ENCODE results near the gene CNOT11.
"Not testable (repeated sequence)": the region's sequence is repeated elsewhere in the genome, so short reads cannot be mapped to it uniquely, and the experiment has no call there.

Gene CNOT11

DNA sequence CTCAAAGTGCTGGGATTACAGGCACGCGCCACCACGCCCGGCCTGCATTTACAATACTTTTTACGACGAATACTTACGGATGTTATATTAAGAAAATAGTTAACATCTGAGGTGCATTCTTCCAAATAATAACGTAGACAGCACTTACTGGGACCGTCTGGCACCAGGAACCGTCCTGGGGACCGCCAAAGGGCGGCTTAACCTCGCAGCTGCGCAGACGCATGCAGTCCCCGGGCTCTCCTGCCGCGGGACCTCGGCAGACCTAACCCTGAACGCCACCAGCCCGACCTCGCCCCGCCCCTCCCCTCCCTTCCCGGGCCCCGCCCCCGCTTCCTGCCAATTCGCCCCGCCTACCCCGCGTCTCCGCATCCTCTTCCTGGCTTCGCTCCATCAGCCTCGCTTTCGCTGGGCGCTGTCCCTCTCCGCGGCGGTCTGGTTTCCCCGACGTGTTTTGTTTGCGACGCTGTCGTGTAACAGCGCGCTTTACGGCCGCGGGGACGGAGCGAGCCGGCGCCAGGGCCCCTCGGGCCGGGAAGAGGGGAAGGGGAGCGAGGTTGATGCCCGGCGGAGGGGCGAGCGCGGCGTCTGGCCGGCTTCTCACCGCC, at the start of gene CNOT11:
TSS of gene CNOT11 (plus strand) at position 479 of the 605 bp plus-strand sequence. CDS start at position 558, 79 bp downstream.
- DNase-seq, result peak; percentile 95

DNA sequence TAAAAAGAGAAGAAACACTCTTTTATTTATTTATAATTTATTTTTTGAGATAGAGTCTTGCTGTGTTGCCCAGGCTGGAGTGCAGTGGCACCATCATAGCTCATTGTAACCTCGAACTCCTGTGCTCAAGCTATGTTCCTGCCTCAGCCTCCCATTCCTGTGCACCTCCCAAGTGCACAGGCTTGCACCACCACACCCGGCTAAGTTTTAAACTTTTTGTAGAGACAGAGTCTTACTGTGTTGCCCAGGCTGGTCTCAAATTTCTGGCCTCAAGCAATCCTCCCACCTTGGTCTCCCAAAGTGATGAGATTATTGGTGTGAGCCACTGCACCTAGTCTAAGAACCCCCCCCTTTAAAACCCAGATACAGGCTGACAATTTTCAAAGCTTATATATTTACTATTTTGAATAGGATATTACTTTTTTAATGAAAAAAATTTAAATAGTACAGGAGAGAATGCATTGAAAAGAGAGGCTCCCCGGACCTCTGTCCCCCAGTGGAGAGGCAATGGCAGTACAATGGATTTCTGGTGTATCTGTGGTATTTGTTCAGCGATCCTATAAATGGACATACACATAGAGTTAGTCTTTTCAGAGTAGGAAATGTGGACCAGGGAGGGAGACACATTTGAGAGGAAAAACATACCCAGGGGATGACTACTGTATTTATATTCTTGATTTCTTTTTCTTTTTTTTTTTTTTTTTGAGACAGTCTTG, 48.1 kb upstream of the CNOT11 start:
- no peak for DNase-seq

DNA sequence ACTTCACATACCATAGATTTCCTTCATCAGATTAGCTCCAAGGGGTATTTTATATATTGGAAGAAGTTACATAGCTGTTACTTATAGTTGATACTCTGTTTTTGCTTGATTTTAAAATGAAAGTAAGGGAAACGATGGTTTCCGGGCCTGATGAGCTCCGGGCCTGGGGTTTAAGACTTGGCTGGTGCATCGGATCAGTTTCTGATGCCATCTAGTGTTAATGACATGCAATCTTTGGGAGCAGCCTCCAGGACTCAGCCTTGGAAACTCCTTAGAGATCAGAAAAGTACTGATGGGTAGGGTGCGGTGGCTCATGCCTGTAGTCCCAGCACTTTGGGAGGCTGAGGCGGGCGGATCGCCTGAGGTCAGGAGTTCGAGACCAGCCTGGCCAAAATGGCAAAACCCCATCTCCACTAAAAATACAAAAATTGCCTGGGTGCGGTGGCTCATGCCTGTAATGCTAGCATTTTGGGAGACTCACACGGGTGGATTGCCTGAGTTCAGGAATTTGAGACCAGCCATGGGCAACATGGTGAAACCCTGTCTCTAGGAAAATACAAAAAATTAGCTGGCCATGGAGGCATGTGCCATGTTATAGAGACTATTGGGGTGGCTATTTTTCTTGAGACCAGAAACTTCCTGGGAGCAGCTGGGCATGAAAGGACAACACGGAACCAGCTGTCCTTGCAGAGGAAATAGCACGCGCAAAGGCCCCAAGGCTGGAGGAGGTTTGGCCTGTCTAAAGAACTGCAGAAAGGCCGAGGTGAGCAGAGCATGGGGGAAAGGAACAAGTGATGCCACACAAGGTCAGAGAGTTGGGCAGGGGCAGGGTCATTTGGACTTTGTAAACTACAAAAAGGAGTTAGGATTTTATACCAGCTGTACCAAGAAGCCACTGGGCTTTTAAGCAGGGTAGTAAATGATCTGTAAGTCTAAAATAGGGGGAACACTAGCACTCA, 46.9 kb upstream of the CNOT11 start:
- peak; percentile 30 for DNase-seq

- no peak for DNase-seq
Observed at GRCh38 chr2:101208830-101209229, 43.9 kb upstream of the CNOT11 start.

- no peak for DNase-seq
Observed at GRCh38 chr2:101219246-101219645, 33.4 kb upstream of the CNOT11 start.

DNA sequence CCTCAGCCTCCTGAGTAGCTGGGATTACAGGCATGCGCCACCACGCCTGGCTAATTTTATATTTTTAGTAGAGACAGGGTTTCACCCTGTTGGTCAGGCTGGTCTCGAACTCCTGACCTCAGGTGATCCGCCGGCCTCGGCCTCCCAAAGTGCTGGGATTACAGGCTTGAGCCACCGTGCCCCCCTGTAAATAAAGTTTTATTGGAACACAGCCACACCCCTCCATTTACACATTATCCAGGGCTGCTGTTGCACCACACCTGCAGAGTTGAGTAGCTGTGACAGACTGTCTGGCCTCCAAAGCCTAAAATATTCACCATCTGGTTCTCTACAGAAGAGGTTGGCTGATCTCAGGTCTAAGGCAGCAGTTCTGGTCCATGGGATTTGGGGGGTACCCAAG, 32.6 kb upstream of the CNOT11 start:
- not testable (repeated sequence) for DNase-seq

DNA sequence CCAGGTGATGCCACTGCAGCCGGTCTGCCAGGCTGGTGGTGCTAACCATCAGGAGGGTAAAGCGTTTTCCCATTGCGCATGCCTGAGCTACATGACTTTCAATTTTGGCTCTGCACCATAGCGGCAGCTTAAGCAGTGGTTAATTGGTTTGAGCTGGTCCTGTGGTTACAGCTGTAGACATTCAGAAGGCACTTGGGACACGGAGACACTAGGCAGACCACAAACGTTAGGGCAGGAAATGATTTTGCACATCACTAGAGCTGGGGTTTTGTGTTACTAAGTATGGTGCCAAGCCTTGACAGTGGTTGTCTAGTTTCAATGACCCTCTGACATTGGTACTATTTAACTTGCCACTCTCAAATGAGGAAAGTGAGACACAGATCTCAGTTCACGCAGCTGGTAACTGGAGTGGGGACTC, 28.9 kb upstream of the CNOT11 start:
- no peak for DNase-seq

GRCh38 chr2:101230541-101231001, 22.1 kb upstream of the CNOT11 start:
- DNase-seq, result no peak

DNA sequence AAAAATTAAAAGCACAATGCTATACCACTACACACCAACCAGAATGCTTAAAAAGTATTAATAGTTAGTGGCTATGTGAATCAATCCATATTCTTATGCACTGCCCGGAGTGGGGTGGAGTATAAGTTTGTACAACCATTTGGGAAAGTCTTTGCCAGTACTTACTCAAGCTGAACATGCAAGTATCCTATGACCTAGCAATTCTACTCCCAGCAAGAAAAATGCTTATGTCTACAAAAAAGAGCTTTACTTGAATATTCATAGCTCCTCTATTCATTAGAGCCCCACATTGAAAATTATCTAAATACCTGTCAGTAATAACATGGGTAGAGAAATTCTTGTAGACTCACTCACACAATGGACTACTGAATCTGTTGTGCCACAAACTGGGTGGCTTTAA, 21.4 kb upstream of the CNOT11 start:
- no peak for DNase-seq

DNA sequence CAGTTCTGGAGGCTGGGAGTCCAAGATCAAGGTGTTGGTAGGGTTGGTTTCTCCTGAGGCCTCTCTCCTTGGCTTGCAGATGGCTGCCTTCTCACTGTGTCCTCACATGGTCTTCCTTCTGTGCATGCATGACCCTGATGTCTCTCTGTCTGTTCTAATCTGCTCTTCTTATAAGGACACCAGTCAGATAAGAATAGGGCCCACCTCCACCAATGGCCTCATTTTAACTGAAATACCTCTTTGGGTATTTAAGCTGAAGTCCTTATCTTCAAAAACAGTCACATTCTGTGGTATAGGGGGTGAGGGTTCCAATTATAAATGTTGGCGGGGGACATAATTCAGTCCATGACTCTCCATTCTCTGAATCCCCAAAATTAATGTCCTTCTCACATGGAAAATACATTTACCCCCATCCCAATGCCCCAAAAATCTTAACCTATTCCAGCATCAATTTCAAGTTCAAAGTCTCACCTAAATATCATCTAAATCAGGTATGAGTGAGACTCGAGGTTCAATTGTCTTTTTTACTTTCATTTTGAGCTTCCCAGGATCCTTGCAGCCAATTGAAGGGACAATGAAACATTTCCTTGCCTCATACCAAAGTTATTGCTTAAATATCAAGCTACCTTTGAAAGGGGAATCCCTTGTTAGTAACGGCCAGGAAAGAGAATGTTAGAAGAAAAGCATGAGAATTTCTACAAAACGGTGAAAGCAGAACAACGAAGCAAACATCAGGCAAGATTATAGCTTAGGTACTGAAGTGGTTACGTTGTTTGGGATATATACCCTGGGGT, 20.6 kb upstream of the CNOT11 start:
- no peak for DNase-seq

DNA sequence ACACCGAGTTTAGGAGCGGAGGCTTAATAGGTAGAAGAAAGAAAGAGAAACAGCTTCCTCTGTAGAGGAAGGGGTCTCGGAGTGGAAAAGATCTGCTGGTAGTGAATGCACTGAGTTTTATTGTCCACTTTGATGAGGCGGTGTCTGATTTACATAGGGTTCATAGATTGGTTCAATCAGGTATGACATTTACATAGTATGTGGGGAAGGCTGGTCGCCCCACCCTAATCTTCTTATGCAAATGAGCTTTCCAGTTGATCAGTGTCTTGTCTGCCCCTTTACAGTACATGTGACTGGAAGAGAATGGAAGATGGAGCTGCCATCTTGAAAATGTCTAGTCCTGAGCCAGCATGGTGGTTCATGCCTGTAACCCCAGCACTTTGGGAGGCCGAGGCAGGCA, 19.9 kb upstream of the CNOT11 start:
- no peak for DNase-seq

DNA sequence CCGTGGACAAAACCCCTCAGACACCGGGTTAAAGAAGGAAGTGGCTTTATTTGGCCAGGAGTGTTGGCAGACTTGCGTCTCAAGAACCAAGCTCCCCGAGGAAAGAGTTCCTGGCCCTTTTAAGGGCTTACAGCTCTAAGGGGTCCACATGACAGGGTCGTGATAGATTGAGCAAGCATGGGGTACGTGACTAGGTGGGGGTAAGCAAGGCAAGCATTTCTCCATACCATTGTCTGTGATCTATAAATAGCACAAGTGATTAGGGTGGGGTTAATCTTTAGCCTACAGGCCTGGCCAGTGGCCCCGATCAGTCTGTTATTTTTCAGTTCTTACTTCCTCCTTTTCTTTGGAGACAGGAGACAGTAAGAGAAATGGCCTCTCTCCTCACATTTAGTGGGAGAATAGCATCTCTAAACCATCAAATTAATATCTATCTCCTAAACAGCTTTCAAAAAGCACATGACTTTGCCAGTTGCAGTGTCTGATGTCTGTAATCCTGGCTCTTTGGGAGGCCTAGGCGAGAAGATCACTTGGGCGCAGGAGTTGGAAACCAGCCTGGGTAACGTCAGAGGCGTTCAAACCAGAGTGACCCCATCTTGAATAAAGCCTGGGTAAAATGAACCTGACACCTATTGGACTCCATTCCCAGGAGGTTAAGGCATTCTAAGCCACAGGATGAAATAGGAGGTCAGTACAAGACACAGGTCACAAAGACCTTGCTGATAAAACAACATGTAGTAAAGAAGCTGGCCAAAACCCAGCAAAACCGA, 18.3 kb upstream of the CNOT11 start:
- DNase-seq, result no peak

DNA sequence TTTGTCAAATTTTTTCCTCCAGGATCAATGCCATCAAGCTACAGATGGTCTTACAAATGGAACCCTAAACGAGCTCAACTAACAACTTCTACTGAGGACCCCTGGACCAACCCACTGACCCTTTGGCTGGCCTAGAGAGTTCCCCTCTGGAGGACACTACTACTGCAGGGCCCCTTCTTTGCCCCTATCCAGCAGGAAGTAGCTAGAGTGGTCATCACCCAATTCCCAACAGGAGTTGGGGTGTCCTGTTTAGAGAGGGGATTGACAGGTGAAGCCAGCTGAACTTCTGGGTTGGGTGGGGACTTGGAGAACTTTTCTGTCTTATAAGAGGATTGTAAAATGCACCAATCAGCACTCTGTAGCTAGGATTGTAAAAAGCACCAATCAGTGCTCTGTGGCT, 16.7 kb upstream of the CNOT11 start:
- not testable (repeated sequence) for DNase-seq

- not testable (repeated sequence) for DNase-seq
Observed at GRCh38 chr2:101237944-101238343, 14.7 kb upstream of the CNOT11 start.

DNA sequence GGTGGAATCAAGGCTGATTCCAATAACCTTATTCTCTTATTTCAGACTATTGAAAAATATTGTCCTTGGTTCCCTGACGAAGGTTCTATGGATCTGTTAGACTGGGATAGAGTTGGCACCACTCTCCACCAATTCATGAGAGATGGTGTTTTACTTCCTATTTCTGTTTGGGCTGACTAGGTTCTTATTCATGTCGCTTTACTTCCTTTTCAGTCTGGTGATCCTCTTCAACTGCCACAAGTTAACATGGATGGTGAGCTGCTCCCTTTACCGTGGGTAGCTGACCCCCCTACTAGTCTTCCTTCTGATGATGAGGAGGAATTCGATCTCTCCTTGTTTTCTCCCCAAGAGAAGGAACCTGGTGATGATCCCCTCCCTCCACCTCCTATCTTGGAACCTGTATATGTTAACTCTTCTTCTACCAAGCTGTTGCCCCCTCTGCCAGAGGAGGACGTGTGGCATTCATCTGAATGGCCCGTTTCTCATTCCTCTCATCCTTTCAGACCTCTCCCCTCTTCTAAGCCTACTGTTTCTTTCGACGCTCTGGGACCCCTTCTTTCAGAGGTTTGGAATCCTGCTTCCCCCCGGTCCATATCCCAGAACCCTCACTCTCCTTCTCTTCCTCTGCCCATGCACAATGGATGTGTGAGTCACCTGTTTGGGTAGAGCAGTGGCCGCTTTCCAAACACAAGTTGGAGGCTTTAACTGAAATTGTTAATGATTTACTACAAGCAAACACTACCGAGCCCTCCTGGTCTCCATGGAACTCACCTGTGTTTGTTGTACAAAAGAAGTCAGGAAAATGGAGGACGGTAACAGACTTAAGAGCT, 13.5 kb upstream of the CNOT11 start:
- no peak for DNase-seq

GRCh38 chr2:101239760-101240118, 12.9 kb upstream of the CNOT11 start:
- not testable (repeated sequence) for DNase-seq

GRCh38 chr2:101240694-101241093, 12.0 kb upstream of the CNOT11 start:
- not testable (repeated sequence) for DNase-seq

- DNase-seq, result no peak
Observed at GRCh38 chr2:101241158-101241557, 11.5 kb upstream of the CNOT11 start.

- not testable (repeated sequence) for DNase-seq
Observed at GRCh38 chr2:101244373-101244772, 8.3 kb upstream of the CNOT11 start.

DNA sequence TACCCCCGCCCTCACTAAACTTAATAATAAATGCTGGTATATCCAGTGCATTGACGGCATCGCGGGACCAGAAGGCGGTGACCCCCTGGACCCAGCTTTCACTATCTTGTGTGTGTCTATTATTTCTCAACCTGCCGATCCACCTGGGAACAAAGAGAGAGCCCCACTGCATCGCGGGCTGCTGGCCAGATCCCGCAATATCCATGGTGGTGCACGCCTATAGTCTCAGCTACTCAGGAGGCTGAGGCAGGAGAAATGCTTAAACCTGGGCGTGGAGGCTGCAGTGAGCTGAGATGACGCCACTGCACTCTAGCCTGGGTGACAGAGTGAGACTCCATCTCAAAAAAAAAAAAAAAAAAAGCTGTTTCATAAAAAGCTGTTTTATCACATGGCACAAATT, 7.8 kb upstream of the CNOT11 start:
- not testable (repeated sequence) for DNase-seq

DNA sequence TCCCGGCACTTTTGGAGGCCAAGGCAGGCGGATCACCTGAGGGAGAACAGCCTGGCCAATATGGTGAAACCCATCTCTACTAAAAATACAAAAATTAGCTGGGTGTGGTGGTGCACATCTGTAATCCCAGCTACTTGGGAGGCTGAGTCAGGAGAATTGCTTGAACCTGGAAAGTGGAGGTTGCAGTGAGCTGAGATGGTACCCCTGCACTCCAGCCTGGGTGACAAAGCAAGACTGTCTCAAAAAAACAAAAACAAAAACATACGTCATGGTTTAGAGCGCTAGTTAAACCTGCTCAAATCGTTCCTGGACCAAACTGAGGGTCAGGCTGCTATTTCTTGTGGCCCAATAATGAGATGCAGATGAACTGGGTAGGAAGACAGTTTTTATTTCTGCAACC, 7.2 kb upstream of the CNOT11 start:
- not testable (repeated sequence) for DNase-seq
